WTC11 (cell line): ENCODE data around the gene MAP7D1. TPM values are rescaled to one million over a fixed set of nuclear protein-coding genes. Genes with fewer than 3 reads are reported as not detected.

Experiments
- ATAC-seq: fragments of 200-7000 bp; cut with Tn5 transposase; 2 replicates; pipeline ENCODE4 v1.10.0; 2021; ENCODE audit warnings: mild to moderate bottlenecking, moderate library complexity
- CTCF ChIA-PET: fragments of 300-600 bp; sonication (Branson Sonifier 250); formaldehyde crosslinking; loops from one replicate; lab custom pipeline; 2021; ENCODE audit warnings: antibody characterized with exemption; lab: Charles Lee
- POLR2A ChIA-PET: fragments of 350-600 bp; sonication (Branson Sonifier 250); formaldehyde crosslinking; loops from one replicate; lab custom pipeline; 2021; ENCODE audit warnings: antibody characterized with exemption; lab: Charles Lee
- DNase-seq: peaks from one replicate; pipeline ENCODE4 v3.0.0; 2021; ENCODE audit warnings: low spot score
- H3K27ac Mint-ChIP-seq: 2 replicates; pipeline ENCODE4 v1.8.0; 2021; ENCODE audit warnings: mixed read lengths
- H3K27me3 Mint-ChIP-seq: 2 replicates; pipeline ENCODE4 v1.8.0; 2021; ENCODE audit warnings: low read depth, mild to moderate bottlenecking, moderate library complexity, mixed read lengths
- H3K36me3 Mint-ChIP-seq: 2 replicates; pipeline ENCODE4 v1.8.0; 2021; ENCODE audit warnings: mixed read lengths
- H3K4me1 Mint-ChIP-seq: 2 replicates; pipeline ENCODE4 v1.8.0; 2022; ENCODE audit warnings: mixed read lengths
- H3K4me3 Mint-ChIP-seq: 2 replicates; pipeline ENCODE4 v1.8.0; 2021; ENCODE audit warnings: mild to moderate bottlenecking, moderate library complexity, mixed read lengths
- H3K9me3 Mint-ChIP-seq: 2 replicates; pipeline ENCODE4 v1.8.0; 2021; ENCODE audit warnings: mixed read lengths
- ATF1 ChIP-seq: sonication (generic); formaldehyde crosslinking; IDR thresholded peaks from 2 replicates; pipeline ENCODE4 v1.8.1; 2023; ENCODE audit warnings: mild to moderate bottlenecking, moderate library complexity, missing genetic modification reagents
- ATF2 ChIP-seq: sonication (generic); formaldehyde crosslinking; IDR thresholded peaks from 2 replicates; pipeline ENCODE4 v1.8.1; 2022; ENCODE audit warnings: low read depth, missing genetic modification reagents, borderline replicate concordance
- ELF4 ChIP-seq: sonication (generic); formaldehyde crosslinking; IDR thresholded peaks from 2 replicates; pipeline ENCODE4 v1.8.1; 2022; ENCODE audit warnings: low read depth, mild to moderate bottlenecking, moderate library complexity, missing genetic modification reagents
- ESRRA ChIP-seq: sonication (generic); formaldehyde crosslinking; IDR thresholded peaks from 2 replicates; pipeline ENCODE4 v1.8.1; 2022; ENCODE audit warnings: mild to moderate bottlenecking, missing genetic modification reagents, borderline replicate concordance
- GRHL2 ChIP-seq: fragments of 250-450 bp; sonication (Bioruptor Pico); IDR thresholded peaks from 2 replicates; pipeline ENCODE4 v1.8.0; 2022; ENCODE audit warnings: mild to moderate bottlenecking, moderate library complexity; ENCODE audit not compliant: insufficient replicate concordance, severe bottlenecking
- GTF2I ChIP-seq: fragments of 250-450 bp; sonication (Bioruptor Pico); conservative IDR thresholded peaks from 2 replicates; pipeline ENCODE4 v1.4.0; 2021; ENCODE audit warnings: mild to moderate bottlenecking
- HMGXB4 ChIP-seq: sonication (generic); formaldehyde crosslinking; IDR thresholded peaks from 2 replicates; pipeline ENCODE4 v1.8.1; 2023; ENCODE audit warnings: mild to moderate bottlenecking, moderate library complexity, missing genetic modification reagents
- NR1H2 ChIP-seq: sonication (generic); formaldehyde crosslinking; IDR thresholded peaks from 2 replicates; pipeline ENCODE4 v1.9.0; 2021; ENCODE audit warnings: mild to moderate bottlenecking, moderate library complexity, missing genetic modification reagents
- SOX15 ChIP-seq: fragments of 250-450 bp; sonication (Bioruptor Pico); IDR thresholded peaks from 2 replicates; pipeline ENCODE4 v1.9.0; 2021; ENCODE audit warnings: mild to moderate bottlenecking
- TEAD1 ChIP-seq: sonication (generic); formaldehyde crosslinking; IDR thresholded peaks from 2 replicates; pipeline ENCODE4 v1.8.0; 2022; ENCODE audit warnings: mild to moderate bottlenecking, missing genetic modification reagents
- ZNF138 ChIP-seq: sonication (generic); formaldehyde crosslinking; conservative IDR thresholded peaks from 2 replicates; pipeline ENCODE4 v1.8.1; 2022; ENCODE audit warnings: mild to moderate bottlenecking, moderate library complexity, missing genetic modification reagents
- ZNF232 ChIP-seq: sonication (generic); formaldehyde crosslinking; IDR thresholded peaks from 2 replicates; pipeline ENCODE4 v1.8.0; 2022; ENCODE audit warnings: mild to moderate bottlenecking, missing genetic modification reagents
- ZNF416 ChIP-seq: fragments of 250-450 bp; sonication (Bioruptor Pico); IDR thresholded peaks from 2 replicates; pipeline ENCODE4 v1.9.0; 2021; ENCODE audit warnings: mild to moderate bottlenecking, inconsistent platforms
- total RNA-seq: library from RNA; stranded (reverse); gene quantifications from 3 replicates; pipeline ENCODE4 v1.2.3, GENCODE V29; 2021
- TF ChIP-seq, protein P1 (sequence below): sonication (generic); formaldehyde crosslinking; IDR thresholded peaks from 2 replicates; pipeline ENCODE4 v1.8.0; 2022; ENCODE audit warnings: mild to moderate bottlenecking, missing genetic modification reagents
- TF ChIP-seq, protein P2 (sequence below): sonication (generic); formaldehyde crosslinking; IDR thresholded peaks from 2 replicates; pipeline ENCODE4 v1.8.1; 2023; ENCODE audit warnings: mild to moderate bottlenecking, missing genetic modification reagents
- TF ChIP-seq, protein P3 (sequence below): fragments of 200-600 bp; IDR thresholded peaks from 2 replicates; pipeline ENCODE4 v1.8.0; 2022; ENCODE audit warnings: antibody characterized with exemption
- TF ChIP-seq, protein P4 (sequence below): sonication (generic); formaldehyde crosslinking; IDR thresholded peaks from 2 replicates; pipeline ENCODE4 v1.8.0; 2022; ENCODE audit warnings: mild to moderate bottlenecking, missing genetic modification reagents

MAP7D1 gene
- total RNA-seq, 1 experiment from 2014 or later = 88.7 TPM

DNA sequence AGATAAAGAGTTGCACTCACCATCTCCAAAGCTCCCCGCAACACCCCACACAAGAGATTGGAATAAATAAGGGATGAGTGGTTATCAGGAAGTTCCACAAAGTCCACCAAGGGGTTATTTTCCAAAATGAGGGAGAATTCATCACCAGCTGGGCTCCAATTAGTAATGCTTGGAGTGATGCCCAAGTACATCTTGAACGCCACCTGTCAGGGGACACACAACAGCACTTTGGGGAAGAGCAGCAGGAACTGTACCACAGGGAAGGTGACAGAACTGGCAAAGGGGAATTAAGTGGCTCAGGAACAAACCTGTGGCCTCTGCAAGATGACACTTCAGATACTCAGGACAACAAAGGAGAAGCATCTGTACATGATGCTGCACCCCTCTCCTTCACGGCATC, 18.2 kb upstream of the MAP7D1 start:
- TF ChIP-seq, protein P1, sequence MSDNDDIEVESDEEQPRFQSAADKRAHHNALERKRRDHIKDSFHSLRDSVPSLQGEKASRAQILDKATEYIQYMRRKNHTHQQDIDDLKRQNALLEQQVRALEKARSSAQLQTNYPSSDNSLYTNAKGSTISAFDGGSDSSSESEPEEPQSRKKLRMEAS (CRISPR knock-in tag) = no peak
- no peak for TF ChIP-seq SOX15 (CRISPR knock-in tag)
- no peak for TF ChIP-seq ZNF416 (CRISPR knock-in tag)
- TF ChIP-seq ATF1 (CRISPR knock-in tag) = no peak
- TF ChIP-seq GTF2I (CRISPR knock-in tag) = no peak
- TF ChIP-seq ZNF232 (CRISPR knock-in tag) = no peak
- H3K4me1 Mint-ChIP-seq = peaks cover 6% of the 10 kb centered on the region
- peaks cover 20% of the 10 kb centered on the region; the same call in 1 of the 2 replicates for H3K36me3 Mint-ChIP-seq
- H3K4me3 Mint-ChIP-seq = no peak overlapping the region
- H3K27ac Mint-ChIP-seq = no peak overlapping the region
- no peaks in the 10 kb centered on the region for H3K9me3 Mint-ChIP-seq
- DNase-seq (no peak), ATAC-seq (no peak)
- ChIA-PET CTCF (interaction anchor here (2.0 kb wide), 1 partner anchor 11 kb away, joined by 6 read pairs; the partner anchor contains the start of gene TRAPPC3), POLR2A (no interaction called here)
- H3K27me3 Mint-ChIP-seq = no peaks in the 10 kb centered on the region

GRCh38 chr1:36139521-36139920, 16.4 kb upstream of the MAP7D1 start:
- H3K27me3 Mint-ChIP-seq = no peaks in the 10 kb centered on the region
- DNase-seq (no peak), ATAC-seq (no peak)
- peaks cover 2% of the 10 kb centered on the region for H3K4me1 Mint-ChIP-seq
- POLR2A ChIA-PET = no interaction called here
- H3K36me3 Mint-ChIP-seq = peaks cover 27% of the 10 kb centered on the region
- no peak overlapping the region for H3K4me3 Mint-ChIP-seq
- peaks cover 8% of the 10 kb centered on the region for H3K9me3 Mint-ChIP-seq
- H3K27ac Mint-ChIP-seq = no peak overlapping the region
- TF ChIP-seq, protein P2, sequence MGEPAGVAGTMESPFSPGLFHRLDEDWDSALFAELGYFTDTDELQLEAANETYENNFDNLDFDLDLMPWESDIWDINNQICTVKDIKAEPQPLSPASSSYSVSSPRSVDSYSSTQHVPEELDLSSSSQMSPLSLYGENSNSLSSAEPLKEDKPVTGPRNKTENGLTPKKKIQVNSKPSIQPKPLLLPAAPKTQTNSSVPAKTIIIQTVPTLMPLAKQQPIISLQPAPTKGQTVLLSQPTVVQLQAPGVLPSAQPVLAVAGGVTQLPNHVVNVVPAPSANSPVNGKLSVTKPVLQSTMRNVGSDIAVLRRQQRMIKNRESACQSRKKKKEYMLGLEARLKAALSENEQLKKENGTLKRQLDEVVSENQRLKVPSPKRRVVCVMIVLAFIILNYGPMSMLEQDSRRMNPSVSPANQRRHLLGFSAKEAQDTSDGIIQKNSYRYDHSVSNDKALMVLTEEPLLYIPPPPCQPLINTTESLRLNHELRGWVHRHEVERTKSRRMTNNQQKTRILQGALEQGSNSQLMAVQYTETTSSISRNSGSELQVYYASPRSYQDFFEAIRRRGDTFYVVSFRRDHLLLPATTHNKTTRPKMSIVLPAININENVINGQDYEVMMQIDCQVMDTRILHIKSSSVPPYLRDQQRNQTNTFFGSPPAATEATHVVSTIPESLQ (CRISPR knock-in tag) = no peak
- no peak for TF ChIP-seq ATF2 (CRISPR knock-in tag)
- no peak for TF ChIP-seq GTF2I (CRISPR knock-in tag)
- no peak for TF ChIP-seq ELF4
- no peak for TF ChIP-seq ZNF138 (CRISPR knock-in tag)
- TF ChIP-seq, protein P3, sequence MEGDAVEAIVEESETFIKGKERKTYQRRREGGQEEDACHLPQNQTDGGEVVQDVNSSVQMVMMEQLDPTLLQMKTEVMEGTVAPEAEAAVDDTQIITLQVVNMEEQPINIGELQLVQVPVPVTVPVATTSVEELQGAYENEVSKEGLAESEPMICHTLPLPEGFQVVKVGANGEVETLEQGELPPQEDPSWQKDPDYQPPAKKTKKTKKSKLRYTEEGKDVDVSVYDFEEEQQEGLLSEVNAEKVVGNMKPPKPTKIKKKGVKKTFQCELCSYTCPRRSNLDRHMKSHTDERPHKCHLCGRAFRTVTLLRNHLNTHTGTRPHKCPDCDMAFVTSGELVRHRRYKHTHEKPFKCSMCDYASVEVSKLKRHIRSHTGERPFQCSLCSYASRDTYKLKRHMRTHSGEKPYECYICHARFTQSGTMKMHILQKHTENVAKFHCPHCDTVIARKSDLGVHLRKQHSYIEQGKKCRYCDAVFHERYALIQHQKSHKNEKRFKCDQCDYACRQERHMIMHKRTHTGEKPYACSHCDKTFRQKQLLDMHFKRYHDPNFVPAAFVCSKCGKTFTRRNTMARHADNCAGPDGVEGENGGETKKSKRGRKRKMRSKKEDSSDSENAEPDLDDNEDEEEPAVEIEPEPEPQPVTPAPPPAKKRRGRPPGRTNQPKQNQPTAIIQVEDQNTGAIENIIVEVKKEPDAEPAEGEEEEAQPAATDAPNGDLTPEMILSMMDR = no peak
- TF ChIP-seq ESRRA = no peak
- TF ChIP-seq, protein P4, sequence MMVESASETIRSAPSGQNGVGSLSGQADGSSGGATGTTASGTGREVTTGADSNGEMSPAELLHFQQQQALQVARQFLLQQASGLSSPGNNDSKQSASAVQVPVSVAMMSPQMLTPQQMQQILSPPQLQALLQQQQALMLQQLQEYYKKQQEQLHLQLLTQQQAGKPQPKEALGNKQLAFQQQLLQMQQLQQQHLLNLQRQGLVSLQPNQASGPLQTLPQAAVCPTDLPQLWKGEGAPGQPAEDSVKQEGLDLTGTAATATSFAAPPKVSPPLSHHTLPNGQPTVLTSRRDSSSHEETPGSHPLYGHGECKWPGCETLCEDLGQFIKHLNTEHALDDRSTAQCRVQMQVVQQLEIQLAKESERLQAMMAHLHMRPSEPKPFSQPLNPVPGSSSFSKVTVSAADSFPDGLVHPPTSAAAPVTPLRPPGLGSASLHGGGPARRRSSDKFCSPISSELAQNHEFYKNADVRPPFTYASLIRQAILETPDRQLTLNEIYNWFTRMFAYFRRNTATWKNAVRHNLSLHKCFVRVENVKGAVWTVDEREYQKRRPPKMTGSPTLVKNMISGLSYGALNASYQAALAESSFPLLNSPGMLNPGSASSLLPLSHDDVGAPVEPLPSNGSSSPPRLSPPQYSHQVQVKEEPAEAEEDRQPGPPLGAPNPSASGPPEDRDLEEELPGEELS (CRISPR knock-in tag) = no peak
- no peak for TF ChIP-seq GRHL2 (CRISPR knock-in tag)
- no peak for TF ChIP-seq NR1H2
- no peak for TF ChIP-seq SOX15 (CRISPR knock-in tag)
- TF ChIP-seq, all 79 proteins: peak for 0
- CTCF ChIA-PET = interaction anchor here (1.0 kb wide), 1 partner anchor 43 kb away, joined by 3 read pairs; no protein-coding TSS in a partner anchor

DNA sequence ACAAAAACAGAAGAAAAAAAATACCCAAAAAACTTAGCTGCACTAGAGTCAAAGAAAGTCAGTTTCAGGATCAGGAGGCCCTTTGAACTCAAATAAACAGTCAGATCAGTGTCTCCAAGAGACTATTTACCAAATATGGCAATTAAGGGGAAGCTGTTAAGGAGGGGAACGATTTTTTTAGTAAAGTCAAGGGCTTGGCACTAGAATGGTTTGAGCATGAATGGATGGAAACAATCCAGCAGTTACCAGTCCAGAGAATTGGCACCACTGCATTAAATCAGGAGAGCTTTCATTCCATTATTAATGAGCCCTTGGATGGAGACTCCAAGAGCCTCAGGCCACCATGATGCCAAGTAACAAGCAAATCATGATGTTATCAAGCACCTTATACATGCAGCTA, 13.8 kb upstream of the MAP7D1 start:
- ATAC-seq (no peak), DNase-seq (no peak)
- H3K36me3 Mint-ChIP-seq = peaks cover 36% of the 10 kb centered on the region
- TF ChIP-seq HMGXB4 = no peak
- TF ChIP-seq, protein P1 (CRISPR knock-in tag) = no peak
- no peak for TF ChIP-seq ELF4
- no peak for TF ChIP-seq ATF2 (CRISPR knock-in tag)
- TF ChIP-seq TEAD1 (CRISPR knock-in tag) = no peak
- ChIA-PET CTCF (interaction anchor here (1.0 kb wide), 1 partner anchor 23 kb away, joined by 4 read pairs; no protein-coding TSS in a partner anchor), POLR2A (no interaction called here)
- no peaks in the 10 kb centered on the region for H3K4me1 Mint-ChIP-seq
- H3K27me3 Mint-ChIP-seq = no peaks in the 10 kb centered on the region
- H3K9me3 Mint-ChIP-seq = peaks cover 8% of the 10 kb centered on the region
- H3K4me3 Mint-ChIP-seq = no peak overlapping the region
- no peak overlapping the region for H3K27ac Mint-ChIP-seq
